ENCODE data around the gene HIF1AN.
A peak's percentile ranks its signal among the peaks of the same experiment; 100 is the strongest.

The HIF1AN gene

GRCh38 chr10:100535715-100536353 is at the start of gene HIF1AN:
Gene HIF1AN (plus strand): TSS chr10:100535943. CDS start chr10:100535959, 16 bp downstream.
- DNase-seq: peak; percentile 79

- DNase-seq: no peak
Measured at GRCh38 chr10:100487529-100487928, 48.2 kb upstream of the HIF1AN start.

- DNase-seq: no peak
Measured at GRCh38 chr10:100489396-100489795, 46.3 kb upstream of the HIF1AN start.

- DNase-seq: no peak
Measured at GRCh38 chr10:100490531-100490930, 45.2 kb upstream of the HIF1AN start.

GRCh38 chr10:100496567-100496966 is 39.2 kb upstream of the HIF1AN start:
- DNase-seq: no peak

GRCh38 chr10:100498059-100498458 is 37.7 kb upstream of the HIF1AN start:
- no peak for DNase-seq

- no peak for DNase-seq
Measured at GRCh38 chr10:100501423-100501822, 34.3 kb upstream of the HIF1AN start.

- DNase-seq: no peak
Measured at GRCh38 chr10:100502926-100503494, 32.7 kb upstream of the HIF1AN start.

- no peak for DNase-seq
Measured at GRCh38 chr10:100504096-100504495, 31.6 kb upstream of the HIF1AN start.

GRCh38 chr10:100505164-100505563 is 30.6 kb upstream of the HIF1AN start:
- DNase-seq: no peak

GRCh38 chr10:100506596-100507356 is 29.0 kb upstream of the HIF1AN start:
- DNase-seq: no peak

- no peak for DNase-seq
Measured at GRCh38 chr10:100507357-100507732, 28.4 kb upstream of the HIF1AN start.

GRCh38 chr10:100508266-100508665 is 27.5 kb upstream of the HIF1AN start:
- DNase-seq: no peak

GRCh38 chr10:100508691-100509150 is 27.0 kb upstream of the HIF1AN start:
- DNase-seq: peak; percentile 7

GRCh38 chr10:100509241-100509840 is 26.4 kb upstream of the HIF1AN start:
- DNase-seq: peak; percentile 45

GRCh38 chr10:100510533-100511308 is 25.0 kb upstream of the HIF1AN start:
- peak; percentile 45 for DNase-seq

GRCh38 chr10:100515612-100516011 is 20.1 kb upstream of the HIF1AN start:
- DNase-seq: no peak

- no peak for DNase-seq
Measured at GRCh38 chr10:100516847-100517246, 18.9 kb upstream of the HIF1AN start.

GRCh38 chr10:100518761-100519241 is 16.9 kb upstream of the HIF1AN start:
- peak; percentile 23 for DNase-seq

- no peak for DNase-seq
Measured at GRCh38 chr10:100519311-100520051, 16.3 kb upstream of the HIF1AN start, which contains the start of gene SEC31B. Gene SEC31B (minus strand): TSS chr10:100519861. CDS start chr10:100516952, 2,909 bp downstream.

- DNase-seq: no peak
Measured at GRCh38 chr10:100520811-100521210, 14.9 kb upstream of the HIF1AN start.

Measured in activated effector memory CD4-positive, alpha-beta T cell treated with Interleukin-2 at 50 U/mL for 16 hours (primary cell).